ENCODE results near the gene SLC22A25. TPM values are rescaled to one million over a fixed set of nuclear protein-coding genes. Genes with fewer than 3 reads are reported as not detected.

Gene SLC22A25
- total and polyA plus RNA-seq, 9 of the 15 experiments (the other 6 are each of a cell fraction or from before 2014, with no cell fraction given): not detected

DNA sequence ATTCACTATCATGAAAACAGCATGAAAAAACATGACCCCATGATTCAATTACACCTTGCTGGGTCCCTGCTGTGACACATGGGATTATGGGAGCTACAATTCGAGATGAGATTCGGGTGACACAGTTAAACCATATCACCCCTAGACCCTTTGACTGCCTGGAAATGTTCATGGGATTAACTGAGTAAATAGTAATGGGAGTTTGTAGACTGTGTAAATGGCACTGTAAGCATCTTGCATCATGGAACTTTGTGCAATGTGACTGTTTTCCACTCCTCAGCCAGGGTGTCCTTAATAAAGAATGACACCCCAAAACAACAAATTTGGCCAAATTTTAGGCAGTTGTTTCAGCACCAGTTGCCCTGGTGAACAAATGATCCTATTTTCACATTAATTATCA is 7.9 kb upstream of the SLC22A25 start:
- Histone ChIP-seq H3K9ac (ENCODE audit: insufficient read depth in 1 of 2, low read depth in 2 of 2, low read length in 2 of 2) (no peak overlapping the region), H3K36me3 (ENCODE audit: control insufficient read depth, insufficient read depth, low read length) (no peaks in the 10 kb centered on the region), H3K79me2 (ENCODE audit: control insufficient read depth, insufficient read depth, low read length) (no peaks in the 10 kb centered on the region), H3K4me3 (no peak overlapping the region), H3K4me2 (ENCODE audit: insufficient read depth, low read length) (no peak overlapping the region), H2AFZ (ENCODE audit: low read depth, low read length) (no peak overlapping the region), H3K27me3 (ENCODE audit: control insufficient read depth in 2 of 2, insufficient read depth in 2 of 2, low read length in 2 of 2) (no peaks in the 10 kb centered on the region; a peak in 2 of 5 replicates), H3K9me3 (replicated peaks; ENCODE audit: control insufficient read depth, insufficient read depth, low read depth, low read length) (no peaks in the 10 kb centered on the region), H3K27ac (ENCODE audit: extremely low read depth, low read depth, low read length) (no peak overlapping the region), H3K4me1 (replicated peaks in 1 of 2; ENCODE audit: control insufficient read depth in 2 of 2, insufficient read depth in 2 of 2, low read length in 2 of 2) (no peaks in the 10 kb centered on the region), H3K9me1 (ENCODE audit: control insufficient read depth, insufficient read depth, low read length) (no peaks in the 10 kb centered on the region), H4K20me1 (replicated peaks; ENCODE audit: control insufficient read depth, insufficient read depth, low read length) (no peaks in the 10 kb centered on the region; the same call in 1 of the 2 replicates)
- BruUV-seq (replicated peaks): no TSS peak
- FAIRE-seq: no peak
- WGBS (ENCODE audit: insufficient coverage, low coverage, missing lambda C conversion rate): 3% methylated on average over 2 of the region's 2 CpGs
- intact Hi-C loops (cut with micrococcal nuclease) (no loop called here), in situ Hi-C loops (cut with MboI) (no loop called here)
- DNase-seq (ENCODE audit: extremely low read depth in 1 of 4, low spot score in 3 of 4): no peak
- ChIA-PET POLR2A (no interaction called here), CTCF (ENCODE audit: low intra/inter-chr PET ratio) (no interaction called here)
- no peak for ATAC-seq
- TF ChIP-seq ZNF217 (CRISPR knock-in tag; IDR thresholded peaks at IDR 0.05) (no peak), RBM14 (IDR thresholded peaks at IDR 0.05; ENCODE audit: borderline replicate concordance, insufficient read depth, low read depth, low read length) (no peak), ZFP1 (CRISPR knock-in tag; IDR thresholded peaks at IDR 0.05) (no peak), ZKSCAN8 (CRISPR knock-in tag; IDR thresholded peaks at IDR 0.05) (no peak), ZNF175 (CRISPR knock-in tag; IDR thresholded peaks at IDR 0.05; ENCODE audit: low read depth) (no peak), MCM5 (IDR thresholded peaks at IDR 0.05; ENCODE audit: low read depth) (no peak), SMARCE1 (IDR thresholded peaks at IDR 0.05) (no peak), HNRNPUL1 (IDR thresholded peaks at IDR 0.05; ENCODE audit: low read length) (no peak), ZNF41 (CRISPR knock-in tag; conservative IDR thresholded peaks at IDR 0.05) (no peak), U2AF1 (optimal IDR thresholded peaks at IDR 0.05; ENCODE audit: low read depth, low read length) (no peak), ZNF140 (CRISPR knock-in tag; IDR thresholded peaks at IDR 0.05) (no peak), GABPA (tag; conservative IDR thresholded peaks at IDR 0.05; ENCODE audit: low read depth) (no peak), BRF2 (IDR thresholded peaks at IDR 0.05; ENCODE audit: borderline replicate concordance, insufficient read depth, insufficient read length) (no peak), NRF1 (conservative IDR thresholded peaks at IDR 0.05 in 1 of 2, IDR thresholded peaks at IDR 0.05 in 1 of 2) (no peak), HDAC1 (IDR thresholded peaks at IDR 0.05) (no peak)
- TF ChIP-seq, protein P1, sequence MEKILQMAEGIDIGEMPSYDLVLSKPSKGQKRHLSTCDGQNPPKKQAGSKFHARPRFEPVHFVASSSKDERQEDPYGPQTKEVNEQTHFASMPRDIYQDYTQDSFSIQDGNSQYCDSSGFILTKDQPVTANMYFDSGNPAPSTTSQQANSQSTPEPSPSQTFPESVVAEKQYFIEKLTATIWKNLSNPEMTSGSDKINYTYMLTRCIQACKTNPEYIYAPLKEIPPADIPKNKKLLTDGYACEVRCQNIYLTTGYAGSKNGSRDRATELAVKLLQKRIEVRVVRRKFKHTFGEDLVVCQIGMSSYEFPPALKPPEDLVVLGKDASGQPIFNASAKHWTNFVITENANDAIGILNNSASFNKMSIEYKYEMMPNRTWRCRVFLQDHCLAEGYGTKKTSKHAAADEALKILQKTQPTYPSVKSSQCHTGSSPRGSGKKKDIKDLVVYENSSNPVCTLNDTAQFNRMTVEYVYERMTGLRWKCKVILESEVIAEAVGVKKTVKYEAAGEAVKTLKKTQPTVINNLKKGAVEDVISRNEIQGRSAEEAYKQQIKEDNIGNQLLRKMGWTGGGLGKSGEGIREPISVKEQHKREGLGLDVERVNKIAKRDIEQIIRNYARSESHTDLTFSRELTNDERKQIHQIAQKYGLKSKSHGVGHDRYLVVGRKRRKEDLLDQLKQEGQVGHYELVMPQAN (IDR thresholded peaks at IDR 0.05; ENCODE audit: borderline replicate concordance): no peak

Measured in K562 (cell line).